Naive thymus-derived CD8-positive, alpha-beta T cell (primary cell): ENCODE measurements around the gene PLA2G2F. TPM values are rescaled to one million over a fixed set of nuclear protein-coding genes. Genes with fewer than 3 reads are reported as not detected.

Source experiments
- ATAC-seq, 2 donors: fragments of 150-1000 bp; cut with Tn5 transposase in 1 of 2; sonication (Bioruptor Pico), chemical (Tn5 transposase) in 1 of 2; 1 replicate in 1 of 2; 2 replicates in 1 of 2; pipeline ENCODE4 v1.10.0; 2021; ENCODE audit warnings: mild to moderate bottlenecking in 2 of 2, moderate library complexity in 2 of 2
- POLR2A ChIA-PET: fragments of 350-600 bp; sonication (Branson Sonifier 250); formaldehyde crosslinking; loops from one replicate; lab custom pipeline; 2021; ENCODE audit warnings: antibody characterized with exemption; lab: Charles Lee
- DNase-seq, 10 donors: peaks; one replicate each; pipeline versions ENCODE4 v3.0.0 to v3.0.0-alpha.2; 2020 to 2022
- H3K27ac Mint-ChIP-seq, 10 donors: one replicate each; pipeline ENCODE4 v1.8.0; 2020 to 2022; ENCODE audit warnings: mild to moderate bottlenecking in 10 of 10, mixed read lengths in 10 of 10, moderate library complexity in 4 of 10, inconsistent platforms in 1 of 10
- H3K27me3 Mint-ChIP-seq, 5 donors: one replicate each; pipeline ENCODE4 v1.8.0; 2021 to 2022; ENCODE audit warnings: mixed read lengths in 5 of 5
- H3K36me3 Mint-ChIP-seq, 3 donors: one replicate each; pipeline ENCODE4 v1.8.0; 2020 to 2022; ENCODE audit warnings: mixed read lengths in 3 of 3, mild to moderate bottlenecking in 2 of 3, inconsistent platforms in 1 of 3
- H3K4me1 Mint-ChIP-seq, 4 donors: one replicate each; pipeline ENCODE4 v1.8.0; 2021 to 2022; ENCODE audit warnings: mixed read lengths in 4 of 4
- H3K4me3 Mint-ChIP-seq, 10 donors: one replicate each; pipeline ENCODE4 v1.8.0; 2020 to 2022; ENCODE audit warnings: mild to moderate bottlenecking in 10 of 10, mixed read lengths in 10 of 10, moderate library complexity in 6 of 10, inconsistent platforms in 1 of 10
- H3K9me3 Mint-ChIP-seq, 9 donors: one replicate each; pipeline ENCODE4 v1.8.0; 2020 to 2022; ENCODE audit warnings: mixed read lengths in 9 of 9, mild to moderate bottlenecking in 3 of 9, inconsistent platforms in 1 of 9, moderate library complexity in 1 of 9
- polyA plus RNA-seq, 3 donors: library from polyadenylated mRNA; unstranded; fragments of 300-500 nt; fragmentation: Illumina TruSeq; gene quantifications; one replicate each; pipeline ENCODE4 v1.2.3, GENCODE V29; 2021
- total RNA-seq, 8 experiments: library from RNA in 2 of 8; stranded (reverse) in 2 of 8; gene quantifications; one replicate each; pipeline ENCODE4 v1.2.3 and lab custom pipeline; 2021 to 2026

The PLA2G2F gene
- total and polyA plus RNA-seq, 5 experiments from 2014 or later: not detected

DNA sequence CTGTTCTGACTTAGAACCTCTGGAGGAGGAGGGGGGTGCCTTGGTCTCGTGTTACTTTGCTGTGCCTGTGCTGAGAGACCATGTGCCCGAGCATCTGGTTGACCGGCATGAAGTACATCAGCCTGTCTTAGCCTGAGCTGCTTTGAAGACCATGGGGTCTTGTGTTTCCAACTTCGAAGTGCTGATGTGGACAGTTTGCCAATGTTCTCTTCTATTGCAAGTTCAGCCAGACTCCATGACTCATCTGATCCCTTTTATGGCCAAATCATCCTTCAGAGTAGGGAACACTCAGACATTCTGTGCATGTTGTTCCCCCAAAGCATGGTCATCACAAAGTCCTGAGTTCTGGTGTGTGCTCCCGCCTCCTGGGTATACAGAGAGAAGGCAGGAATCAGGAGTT is 53.2 kb downstream of the PLA2G2F start:
- POLR2A ChIA-PET: no interaction called here
- H3K27me3 Mint-ChIP-seq: peaks cover 9 to 22% (median 14%) of the 10 kb centered on the region in 5 donors
- H3K4me1 Mint-ChIP-seq: peaks cover 13 to 20% (median 13%) of the 10 kb centered on the region in 4 donors

DNA sequence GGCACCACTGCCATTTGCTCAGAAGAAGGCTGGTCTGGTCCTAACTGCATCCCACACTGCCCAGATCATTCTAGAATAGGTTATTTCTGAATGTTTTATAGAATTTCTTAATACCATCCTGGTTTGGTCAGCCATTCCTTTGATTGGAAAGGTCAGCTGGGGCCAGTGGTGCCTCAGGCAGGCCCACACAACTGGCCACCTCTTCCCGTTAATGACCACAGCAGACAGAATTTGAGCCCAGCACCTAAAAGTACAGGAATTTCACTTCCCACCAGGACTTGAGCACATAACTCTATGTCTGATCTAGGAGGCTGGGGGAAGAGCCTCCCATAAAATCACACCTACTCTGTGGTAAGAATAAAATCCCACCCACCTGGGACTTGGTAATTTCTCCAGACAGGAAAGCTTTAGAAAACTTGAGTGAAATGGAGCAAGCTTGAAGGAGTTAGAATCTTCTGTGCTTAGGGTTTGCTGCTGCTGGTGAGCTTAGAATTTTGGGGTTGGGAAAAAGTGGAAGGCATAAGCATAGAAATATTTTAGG is 53.8 kb downstream of the PLA2G2F start:
- POLR2A ChIA-PET: no interaction called here
- no peak overlapping the region for H3K27ac Mint-ChIP-seq
- no peaks in the 10 kb centered on the region for H3K9me3 Mint-ChIP-seq
- H3K36me3 Mint-ChIP-seq: no peaks in the 10 kb centered on the region
- ATAC-seq (no peak), DNase-seq (no peak)
- H3K27me3 Mint-ChIP-seq: peaks cover 9 to 25% (median 14%) of the 10 kb centered on the region in 5 donors
- H3K4me1 Mint-ChIP-seq: peaks cover 7 to 14% (median 10%) of the 10 kb centered on the region in 4 donors
- H3K4me3 Mint-ChIP-seq: no peak overlapping the region

More for the DNA sequence above, 53.2 kb downstream of the PLA2G2F start:
- Mint-ChIP-seq H3K4me3 (no peak overlapping the region), H3K9me3 (no peaks in the 10 kb centered on the region), H3K27ac (no peak overlapping the region), H3K36me3 (no peaks in the 10 kb centered on the region)
- no peak for ATAC-seq
- DNase-seq: no peak

DNA sequence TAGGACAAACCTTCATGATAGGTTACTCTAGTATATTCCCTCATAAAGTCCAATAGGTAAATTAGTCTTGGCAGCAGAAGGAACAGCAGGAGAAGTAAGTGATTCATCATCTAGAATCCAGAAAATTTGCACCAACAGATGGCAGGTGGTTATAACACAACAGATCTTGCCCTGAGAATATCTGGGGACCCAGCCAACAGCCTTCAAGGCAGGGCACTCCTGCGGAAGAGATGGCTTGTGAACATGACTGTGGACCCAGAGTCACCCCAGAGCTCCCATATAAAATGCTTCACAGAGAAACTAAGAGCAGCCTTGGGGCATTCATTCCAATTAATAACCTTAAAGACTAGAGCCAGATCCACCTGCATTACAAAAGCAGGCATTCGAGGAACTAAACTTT is 55.1 kb downstream of the PLA2G2F start:
- POLR2A ChIA-PET: no interaction called here
- Mint-ChIP-seq H3K9me3 (no peaks in the 10 kb centered on the region), H3K4me3 (no peak overlapping the region), H3K36me3 (no peaks in the 10 kb centered on the region), H3K4me1 (peaks cover 0 to 6% (median 2%) of the 10 kb centered on the region in 4 donors), H3K27ac (no peak overlapping the region), H3K27me3 (peaks cover 6 to 25% (median 14%) of the 10 kb centered on the region in 5 donors)
- DNase-seq (no peak), ATAC-seq (no peak)

DNA sequence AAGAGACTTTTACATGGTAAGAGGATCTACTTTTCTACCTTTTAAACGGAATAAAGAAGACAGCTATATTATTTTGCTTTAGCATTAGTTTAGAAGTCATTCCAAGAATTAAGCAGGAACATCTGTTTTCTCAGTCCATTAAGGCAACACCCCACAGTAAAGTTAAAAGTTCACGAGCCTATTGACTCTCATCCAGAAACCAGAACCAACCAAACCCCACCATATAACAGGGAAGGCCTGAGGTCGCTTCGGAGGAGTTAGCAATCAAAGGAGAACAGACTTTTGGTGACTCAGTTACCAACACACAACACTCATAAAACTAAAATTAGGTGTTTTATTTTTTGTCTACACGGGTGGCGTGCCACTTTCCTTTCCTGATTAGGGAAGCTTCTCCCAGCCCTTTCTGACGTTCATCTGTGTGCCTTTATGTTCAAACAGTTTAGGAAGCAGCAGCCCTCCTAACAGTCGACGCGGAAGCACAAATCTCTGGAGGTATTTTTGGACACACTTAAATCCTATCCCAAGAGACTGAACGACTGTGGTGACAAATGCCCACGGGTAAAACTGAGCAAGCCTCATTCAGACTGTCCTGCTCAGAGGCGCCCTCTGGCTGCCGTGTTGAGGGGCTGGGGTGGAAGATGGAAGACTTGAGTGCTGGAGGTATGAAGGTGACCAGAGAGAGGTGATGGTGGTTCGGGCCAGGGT is 55.8 kb downstream of the PLA2G2F start:
- no peaks in the 10 kb centered on the region for H3K36me3 Mint-ChIP-seq
- peaks cover 0 to 6% (median 2%) of the 10 kb centered on the region in 4 donors for H3K4me1 Mint-ChIP-seq
- no peaks in the 10 kb centered on the region for H3K9me3 Mint-ChIP-seq
- ATAC-seq: peak; percentile 67 to 76
- peak; percentile 31 to 80 (median 59) for DNase-seq
- H3K4me3 Mint-ChIP-seq: no peak overlapping the region
- peaks cover 8 to 28% (median 17%) of the 10 kb centered on the region in 5 donors for H3K27me3 Mint-ChIP-seq
- POLR2A ChIA-PET: no interaction called here
- H3K27ac Mint-ChIP-seq: no peak overlapping the region

DNA sequence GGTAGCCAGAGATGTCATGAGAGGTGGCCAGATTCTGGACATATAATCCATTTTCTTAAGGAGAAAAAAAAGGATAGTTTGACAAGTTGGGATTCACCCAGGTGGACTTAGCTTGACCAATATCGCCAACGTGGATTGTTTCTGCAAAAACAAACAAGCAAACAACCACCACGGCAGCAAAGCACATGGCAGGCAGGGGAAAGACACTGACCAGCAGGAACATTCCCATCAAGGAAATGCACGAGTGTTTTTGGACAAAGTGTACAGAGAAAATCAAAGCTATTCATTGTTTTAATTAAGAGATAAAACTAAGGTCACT is 56.3 kb downstream of the PLA2G2F start:
- DNase-seq (no peak), ATAC-seq (no peak)
- Mint-ChIP-seq H3K27ac (no peak overlapping the region), H3K27me3 (peaks cover 9 to 33% (median 18%) of the 10 kb centered on the region in 5 donors), H3K9me3 (no peaks in the 10 kb centered on the region), H3K36me3 (no peaks in the 10 kb centered on the region), H3K4me1 (peaks cover 0 to 6% (median 2%) of the 10 kb centered on the region in 4 donors), H3K4me3 (no peak overlapping the region)
- POLR2A ChIA-PET: no interaction called here

DNA sequence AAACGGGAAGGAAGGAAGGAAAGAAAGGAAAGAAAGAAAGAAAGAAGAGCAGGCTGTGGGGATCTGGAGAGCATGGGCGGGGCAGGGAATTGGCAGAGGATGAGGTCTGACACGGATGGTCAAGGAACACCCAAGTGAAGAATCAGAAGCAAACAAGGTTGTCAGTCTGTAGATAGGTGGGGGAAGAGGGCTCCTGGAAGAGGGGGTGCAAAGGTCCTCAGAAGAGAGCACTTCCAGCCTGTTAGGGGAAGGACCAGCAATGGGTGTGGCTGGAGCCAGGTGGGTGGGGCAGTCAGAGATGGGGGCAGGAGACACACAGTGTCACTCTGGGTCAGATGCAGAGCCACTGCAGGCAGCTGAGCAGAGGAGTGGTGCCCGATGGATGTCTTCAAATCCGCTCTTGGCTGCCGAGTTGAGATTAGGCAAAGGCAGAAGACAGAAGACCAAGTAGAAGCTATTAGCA is 58.2 kb downstream of the PLA2G2F start:
- Mint-ChIP-seq H3K36me3 (no peaks in the 10 kb centered on the region), H3K4me1 (peaks cover 0 to 6% (median 2%) of the 10 kb centered on the region in 4 donors), H3K27ac (no peak overlapping the region), H3K27me3 (peaks cover 12 to 42% (median 17%) of the 10 kb centered on the region in 5 donors), H3K4me3 (no peak overlapping the region), H3K9me3 (no peaks in the 10 kb centered on the region)
- DNase-seq: no peak
- POLR2A ChIA-PET: no interaction called here
- no peak for ATAC-seq

DNA sequence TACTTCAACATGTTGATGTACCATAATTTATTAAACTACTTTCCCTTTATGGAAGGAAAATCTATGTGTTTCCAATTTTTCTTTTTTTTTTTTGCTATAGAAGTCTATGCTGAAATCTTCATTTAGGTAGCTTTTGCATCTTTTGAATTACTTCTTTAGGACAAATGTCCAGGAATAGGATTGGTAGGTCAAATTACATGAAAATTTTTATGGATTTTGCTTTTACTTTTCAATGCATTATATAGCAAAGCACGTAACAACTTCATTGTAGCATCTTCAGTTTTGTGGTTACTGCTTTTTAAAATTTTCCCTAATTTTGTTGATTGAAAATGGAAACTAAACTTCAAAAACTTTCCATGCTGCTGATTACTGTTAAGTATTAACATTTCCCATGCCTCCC is 59.2 kb downstream of the PLA2G2F start:
- Mint-ChIP-seq H3K36me3 (no peaks in the 10 kb centered on the region), H3K27me3 (peaks cover 12 to 51% (median 17%) of the 10 kb centered on the region in 5 donors), H3K4me1 (peaks cover 0 to 6% (median 2%) of the 10 kb centered on the region in 4 donors), H3K4me3 (no peak overlapping the region), H3K9me3 (no peaks in the 10 kb centered on the region), H3K27ac (no peak overlapping the region)
- POLR2A ChIA-PET: no interaction called here
- DNase-seq: no peak
- ATAC-seq: no peak

DNA sequence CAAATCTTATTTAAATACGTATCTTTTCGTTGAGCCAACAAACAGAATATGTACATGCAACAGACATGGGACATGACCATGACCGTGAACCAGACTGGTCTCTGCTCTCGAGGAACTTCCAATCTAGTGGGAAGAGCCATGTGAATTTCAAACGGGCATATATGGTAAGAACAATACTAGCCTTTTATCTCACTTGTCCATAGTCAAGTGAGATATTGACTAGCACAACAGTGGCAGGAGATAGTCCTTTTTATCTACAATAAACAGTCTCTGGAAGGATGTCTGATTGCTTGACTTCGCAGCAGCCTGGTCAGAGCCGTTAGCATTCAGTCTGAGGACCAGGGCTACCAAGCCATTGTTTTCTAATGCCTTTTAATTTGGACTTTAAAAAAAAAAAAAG is 59.8 kb downstream of the PLA2G2F start:
- Mint-ChIP-seq H3K4me3 (no peak overlapping the region), H3K4me1 (peaks cover 0 to 6% (median 2%) of the 10 kb centered on the region in 4 donors), H3K36me3 (no peaks in the 10 kb centered on the region), H3K9me3 (no peaks in the 10 kb centered on the region), H3K27ac (no peak overlapping the region), H3K27me3 (peaks cover 14 to 57% (median 17%) of the 10 kb centered on the region in 5 donors)
- POLR2A ChIA-PET: no interaction called here
- ATAC-seq (no peak), DNase-seq (no peak)

DNA sequence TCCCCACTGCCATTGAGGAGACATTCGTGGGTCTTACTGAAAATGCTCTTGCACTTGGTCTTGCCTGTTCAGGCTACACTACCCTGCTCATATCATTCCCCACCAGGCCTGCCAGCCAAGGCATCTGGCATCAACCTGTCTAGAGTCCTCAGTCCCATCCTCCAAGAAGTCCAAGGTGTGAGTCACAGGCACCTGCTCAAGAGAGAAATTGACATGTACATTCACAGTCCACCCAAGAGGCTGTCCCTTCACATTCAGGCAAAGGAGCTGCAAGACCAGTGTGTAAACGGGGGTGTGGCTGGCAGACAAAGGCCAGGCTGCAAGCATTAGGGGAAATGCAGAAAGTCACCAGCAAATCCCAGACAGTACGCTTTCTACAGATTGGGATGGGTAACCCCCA is 60.3 kb downstream of the PLA2G2F start:
- H3K36me3 Mint-ChIP-seq: no peaks in the 10 kb centered on the region
- POLR2A ChIA-PET: no interaction called here

DNA sequence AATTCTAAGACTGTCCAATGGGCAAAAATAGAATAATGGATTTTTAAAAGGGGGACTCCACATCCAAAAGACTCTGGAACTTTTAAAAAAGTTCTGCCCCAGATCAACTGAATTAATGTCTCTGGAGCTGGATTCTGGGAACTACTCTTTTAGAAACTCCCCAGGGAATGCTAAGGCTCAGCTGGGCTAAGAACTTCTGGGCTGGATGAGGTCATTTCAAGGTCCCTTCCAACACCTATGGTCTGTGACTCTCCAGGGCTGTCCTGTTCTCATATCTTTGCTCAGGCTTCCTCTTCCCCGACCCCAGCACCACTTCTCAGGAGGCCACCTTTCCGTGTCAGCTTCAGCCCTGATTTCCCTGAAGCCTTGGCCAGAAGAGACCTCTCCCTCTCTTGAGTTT is 60.7 kb downstream of the PLA2G2F start:
- Mint-ChIP-seq H3K9me3 (no peaks in the 10 kb centered on the region), H3K27me3 (peaks cover 12 to 60% (median 17%) of the 10 kb centered on the region in 5 donors), H3K36me3 (no peaks in the 10 kb centered on the region), H3K27ac (no peak overlapping the region), H3K4me3 (no peak overlapping the region), H3K4me1 (peaks cover 0 to 4% (median 2%) of the 10 kb centered on the region in 4 donors)
- no peak for DNase-seq
- POLR2A ChIA-PET: no interaction called here
- no peak for ATAC-seq

More for the DNA sequence above, 60.3 kb downstream of the PLA2G2F start:
- Mint-ChIP-seq H3K27me3 (peaks cover 12 to 62% (median 17%) of the 10 kb centered on the region in 5 donors), H3K4me3 (no peak overlapping the region), H3K4me1 (peaks cover 0 to 6% (median 2%) of the 10 kb centered on the region in 4 donors), H3K27ac (no peak overlapping the region), H3K9me3 (no peaks in the 10 kb centered on the region)
- DNase-seq (no peak), ATAC-seq (no peak)

Other genes starting within 250 kb of the PLA2G2F start
- not detected for gene PLA2G2E, start 215.7 kb upstream of the PLA2G2F start, total RNA-seq
- gene PLA2G2E, start 215.7 kb upstream of the PLA2G2F start, polyA plus RNA-seq: not detected
- gene PLA2G2A, start 159.7 kb upstream of the PLA2G2F start, total RNA-seq: not detected
- gene PLA2G2A, start 159.7 kb upstream of the PLA2G2F start, polyA plus RNA-seq: not detected
- not detected for gene PLA2G5, start 69.1 kb upstream of the PLA2G2F start, total RNA-seq
- gene PLA2G5, start 69.1 kb upstream of the PLA2G2F start, polyA plus RNA-seq: not detected
- not detected for gene PLA2G2D, start 19.8 kb upstream of the PLA2G2F start, total RNA-seq
- gene PLA2G2D, start 19.8 kb upstream of the PLA2G2F start, polyA plus RNA-seq: not detected
- not detected for gene UBXN10, start 46.8 kb downstream of the PLA2G2F start, total RNA-seq
- gene UBXN10, start 46.8 kb downstream of the PLA2G2F start, polyA plus RNA-seq: under 1 TPM; 0.04 to 0.30 (median 0.07) TPM
- gene PLA2G2C, start 47.2 kb downstream of the PLA2G2F start, total RNA-seq: not detected
- gene PLA2G2C, start 47.2 kb downstream of the PLA2G2F start, polyA plus RNA-seq: not detected
- not detected for gene VWA5B1, start 151.6 kb downstream of the PLA2G2F start, total RNA-seq
- gene VWA5B1, start 151.6 kb downstream of the PLA2G2F start, polyA plus RNA-seq: under 1 TPM in 1 of 3 donors, not detected in 2; 0.06 TPM